PC-9 (cell line): ENCODE results near the gene ZNF385B. TPM values are rescaled to one million over a fixed set of nuclear protein-coding genes. Genes with fewer than 3 reads are reported as not detected.

ENCODE experiments used
- BruUV-seq: library from RNA; stranded (reverse); fragments of 400-500 nt; replicated peaks from 2 replicates; lab custom pipeline; 2021; lab: Mats Ljungman, UMichigan
- CTCF ChIA-PET: fragments of 300-600 bp; sonication (Branson Sonifier 250); formaldehyde crosslinking; loops from one replicate; lab custom pipeline; 2022; ENCODE audit warnings: antibody characterized with exemption; lab: Charles Lee
- POLR2A ChIA-PET: fragments of 300-600 bp; sonication (Branson Sonifier 250); formaldehyde crosslinking; loops from one replicate; lab custom pipeline; 2022; ENCODE audit warnings: antibody characterized with exemption; ENCODE audit not compliant: unreplicated experiment; lab: Charles Lee
- DNase-seq, 2 experiments: peaks; one replicate each; pipeline versions ENCODE4 v3.0.0 to v3.0.0-alpha.2; 2015 to 2022; ENCODE audit warnings: mixed read lengths in 1 of 2
- H2AFZ ChIP-seq: fragments of 200-600 bp; sonication (generic); 2 replicates; pipeline ENCODE4 v1.8.1; 2017; ENCODE audit warnings: antibody characterized with exemption
- H3F3A ChIP-seq: fragments of 200-600 bp; sonication (generic); 2 replicates; pipeline ENCODE4 v1.8.1; 2017; ENCODE audit warnings: antibody characterized with exemption, mild to moderate bottlenecking, low read depth; ENCODE audit not compliant: insufficient read depth
- H3K27ac ChIP-seq: fragments of 200-600 bp; sonication (generic); 2 replicates; pipeline ENCODE4 v1.6.1; 2016; ENCODE audit warnings: mixed run types
- H3K27me3 ChIP-seq: fragments of 200-600 bp; sonication (generic); 2 replicates; pipeline ENCODE4 v1.6.1; 2016; ENCODE audit warnings: low read depth, mixed run types; ENCODE audit not compliant: insufficient read depth
- H3K36me3 ChIP-seq: fragments of 200-600 bp; sonication (generic); 2 replicates; pipeline ENCODE4 v1.6.1; 2016; ENCODE audit warnings: low read depth, mixed run types
- H3K4me1 ChIP-seq: fragments of 200-600 bp; sonication (generic); replicated peaks from 2 replicates; pipeline ENCODE4 v1.6.1; 2016; ENCODE audit warnings: mixed run types; ENCODE audit not compliant: insufficient read depth
- H3K4me2 ChIP-seq: fragments of 200-600 bp; sonication (generic); 2 replicates; pipeline ENCODE4 v1.6.1; 2017; ENCODE audit warnings: mixed run types
- H3K4me3 ChIP-seq: fragments of 200-600 bp; sonication (generic); 2 replicates; pipeline ENCODE4 v1.6.1; 2016; ENCODE audit warnings: mixed run types
- H3K79me2 ChIP-seq: fragments of 200-600 bp; sonication (generic); 2 replicates; pipeline ENCODE4 v1.6.1; 2017; ENCODE audit warnings: low read depth, mixed run types
- H3K9me2 ChIP-seq: fragments of 200-600 bp; sonication (generic); 2 replicates; pipeline ENCODE4 v1.8.1; 2017; ENCODE audit warnings: mild to moderate bottlenecking; ENCODE audit not compliant: insufficient read depth
- H3K9me3 ChIP-seq: fragments of 200-600 bp; sonication (generic); 2 replicates; pipeline ENCODE4 v1.8.1; 2016; ENCODE audit warnings: low read depth; ENCODE audit not compliant: insufficient read depth
- H4K20me1 ChIP-seq: fragments of 200-600 bp; sonication (generic); 2 replicates; pipeline ENCODE4 v1.8.1; 2017; ENCODE audit not compliant: insufficient read depth
- CTCF ChIP-seq: fragments of 200-600 bp; sonication (generic); conservative IDR thresholded peaks from 2 replicates; pipeline ENCODE4 v1.6.1; 2017; ENCODE audit warnings: mixed run types, antibody characterized with exemption, mild to moderate bottlenecking, moderate library complexity
- EZH2 ChIP-seq: fragments of 200-600 bp; sonication (generic); IDR thresholded peaks from 2 replicates; pipeline ENCODE4 v1.8.0; 2017; ENCODE audit warnings: antibody characterized with exemption, low read depth
- intact Hi-C: fragments of 100-400 bp; cut with micrococcal nuclease; formaldehyde crosslinking; loops from one replicate; pipeline ENCODE4 v1.10.0; 2022; ENCODE audit not compliant: unreplicated experiment
- total RNA-seq: library from RNA; stranded (reverse); gene quantifications from 2 replicates; pipeline ENCODE4 v1.2.3, GENCODE V29; 2021

The ZNF385B gene
- total RNA-seq, 1 experiment from 2014 or later = 4.1 TPM

DNA sequence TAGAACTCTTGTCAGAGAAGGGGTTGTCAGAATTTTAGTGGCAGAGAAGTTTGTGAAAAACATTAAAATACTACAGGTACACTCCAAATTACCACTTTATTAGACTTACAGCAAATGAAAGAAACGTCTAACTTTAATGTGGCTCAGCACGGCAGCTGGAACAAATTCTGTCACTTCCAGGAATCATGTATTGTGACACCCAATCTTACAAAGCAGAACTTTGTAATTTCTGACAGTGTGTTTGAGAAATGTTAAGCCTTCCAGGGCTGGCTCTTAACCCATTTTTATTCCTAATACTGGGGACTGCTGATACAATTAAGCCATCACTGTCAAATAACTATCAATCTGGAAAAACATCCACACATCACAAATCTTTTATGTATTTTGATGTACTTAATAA is 216.4 kb downstream of the ZNF385B start:
- H3K4me1 ChIP-seq = no peaks in the 10 kb centered on the region
- no peaks in the 10 kb centered on the region for H3F3A ChIP-seq
- no peaks in the 10 kb centered on the region for H3K79me2 ChIP-seq
- no peak overlapping the region for H3K4me3 ChIP-seq
- no peaks in the 10 kb centered on the region; the same call in 1 of the 2 replicates for H3K9me3 ChIP-seq
- no peaks in the 10 kb centered on the region for H4K20me1 ChIP-seq
- CTCF ChIA-PET = no interaction called here
- intact Hi-C loops = no loop called here
- no peaks in the 10 kb centered on the region for H3K27me3 ChIP-seq
- TF ChIP-seq EZH2 = no peak
- no peak for TF ChIP-seq CTCF
- H3K36me3 ChIP-seq = no peaks in the 10 kb centered on the region
- no TSS peak for BruUV-seq
- no peaks in the 10 kb centered on the region for H3K9me2 ChIP-seq
- H3K27ac ChIP-seq = no peak overlapping the region
- H2AFZ ChIP-seq = no peak overlapping the region
- DNase-seq = no peak
- no peak overlapping the region for H3K4me2 ChIP-seq
- POLR2A ChIA-PET = interaction anchor here (0.5 kb wide), 1 partner anchor 1377 kb away, joined by 4 read pairs; no protein-coding TSS in a partner anchor

DNA sequence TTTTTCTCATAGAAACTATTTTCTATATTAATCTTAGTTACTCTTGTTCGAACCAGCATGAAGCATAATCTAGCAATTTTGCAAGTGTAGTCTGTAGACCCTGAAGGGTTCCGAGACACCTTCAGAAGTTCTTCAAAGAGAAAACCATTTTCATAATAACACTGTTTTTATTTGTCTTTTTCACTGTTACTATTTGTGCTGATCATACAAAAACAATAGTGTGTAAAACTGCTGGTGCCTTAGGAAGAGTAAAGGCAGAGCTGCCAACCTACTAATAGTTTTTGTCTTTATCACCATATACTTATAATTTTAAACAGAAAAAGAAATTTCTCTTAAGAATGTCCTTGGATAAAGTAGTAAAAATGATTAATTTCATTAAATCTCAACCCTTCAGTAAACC is 218.9 kb downstream of the ZNF385B start:
- H3K4me3 ChIP-seq = no peak overlapping the region
- no peaks in the 10 kb centered on the region for H3F3A ChIP-seq
- no TSS peak for BruUV-seq
- no peaks in the 10 kb centered on the region for H3K4me1 ChIP-seq
- H4K20me1 ChIP-seq = no peaks in the 10 kb centered on the region
- POLR2A ChIA-PET = no interaction called here
- no peak overlapping the region for H2AFZ ChIP-seq
- H3K9me2 ChIP-seq = no peaks in the 10 kb centered on the region
- CTCF ChIA-PET = no interaction called here
- no peaks in the 10 kb centered on the region for H3K27me3 ChIP-seq
- H3K36me3 ChIP-seq = no peaks in the 10 kb centered on the region
- TF ChIP-seq EZH2 = no peak
- no peak for TF ChIP-seq CTCF
- no peak overlapping the region for H3K4me2 ChIP-seq
- intact Hi-C loops = no loop called here
- no peak for DNase-seq
- no peak overlapping the region for H3K27ac ChIP-seq
- H3K79me2 ChIP-seq = no peaks in the 10 kb centered on the region
- H3K9me3 ChIP-seq = no peaks in the 10 kb centered on the region; the same call in 1 of the 2 replicates

GRCh38 chr2:179636995-179637394 is 224.4 kb downstream of the ZNF385B start:
- no peaks in the 10 kb centered on the region for H3F3A ChIP-seq
- no peak for TF ChIP-seq CTCF
- TF ChIP-seq EZH2 = no peak
- H4K20me1 ChIP-seq = no peaks in the 10 kb centered on the region
- H3K9me3 ChIP-seq = no peaks in the 10 kb centered on the region
- no peaks in the 10 kb centered on the region for H3K4me1 ChIP-seq
- H3K27me3 ChIP-seq = no peaks in the 10 kb centered on the region
- intact Hi-C loops = no loop called here
- H2AFZ ChIP-seq = no peak overlapping the region
- H3K79me2 ChIP-seq = no peaks in the 10 kb centered on the region
- H3K9me2 ChIP-seq = no peaks in the 10 kb centered on the region
- no peak overlapping the region for H3K4me2 ChIP-seq
- H3K36me3 ChIP-seq = no peaks in the 10 kb centered on the region
- BruUV-seq = no TSS peak
- H3K27ac ChIP-seq = no peak overlapping the region
- DNase-seq = no peak
- ChIA-PET CTCF (interaction anchor here (0.6 kb wide), 1 partner anchor 507 kb away, joined by 4 read pairs; no protein-coding TSS in a partner anchor), POLR2A (no interaction called here)
- no peak overlapping the region for H3K4me3 ChIP-seq
